ENCODE results near the gene ARHGAP40.
A peak's percentile ranks its signal among the peaks of the same experiment; 100 is the strongest.
"Not testable (repeated sequence)": the region's sequence is repeated elsewhere in the genome, so short reads cannot be mapped to it uniquely, and the experiment has no call there.

ARHGAP40 gene

GRCh38 chr20:38588303-38588702, 13.3 kb upstream of the ARHGAP40 start:
- DNase-seq (ENCODE audit: low spot score), result no peak

GRCh38 chr20:38589351-38589750, 12.3 kb upstream of the ARHGAP40 start:
- no peak for DNase-seq (ENCODE audit: low spot score)

- DNase-seq (ENCODE audit: low spot score), result no peak
These were observed 11.5 kb upstream of the ARHGAP40 start for GRCh38 chr20:38589967-38590675.

- DNase-seq (ENCODE audit: low spot score), result no peak
These were observed 10.7 kb upstream of the ARHGAP40 start for GRCh38 chr20:38590676-38591473.

GRCh38 chr20:38591474-38592410, 9.9 kb upstream of the ARHGAP40 start:
- no peak for DNase-seq (ENCODE audit: low spot score)

GRCh38 chr20:38592411-38592790, 9.2 kb upstream of the ARHGAP40 start:
- DNase-seq (ENCODE audit: low spot score), result not testable (repeated sequence)

- DNase-seq (ENCODE audit: low spot score), result not testable (repeated sequence)
These were observed 7.3 kb upstream of the ARHGAP40 start for GRCh38 chr20:38594281-38594680.

- DNase-seq (ENCODE audit: low spot score), result not testable (repeated sequence)
These were observed 5.7 kb upstream of the ARHGAP40 start for GRCh38 chr20:38595886-38596285.

GRCh38 chr20:38599410-38599882, 2.2 kb upstream of the ARHGAP40 start:
- no peak for DNase-seq (ENCODE audit: low spot score)

- no peak for DNase-seq (ENCODE audit: low spot score)
These were observed 1.6 kb upstream of the ARHGAP40 start for GRCh38 chr20:38600057-38600456.

GRCh38 chr20:38602185-38602581, 574 bp downstream of the ARHGAP40 start:
- no peak for DNase-seq (ENCODE audit: low spot score)

- no peak for DNase-seq (ENCODE audit: low spot score)
These were observed 1.7 kb downstream of the ARHGAP40 start for GRCh38 chr20:38603286-38603685.

- peak; percentile 25 for DNase-seq (ENCODE audit: low spot score)
These were observed 3.3 kb downstream of the ARHGAP40 start for GRCh38 chr20:38604873-38605303.

- no peak for DNase-seq (ENCODE audit: low spot score)
These were observed 5.7 kb downstream of the ARHGAP40 start for GRCh38 chr20:38607351-38607750.

GRCh38 chr20:38608188-38608587, 6.6 kb downstream of the ARHGAP40 start:
- no peak for DNase-seq (ENCODE audit: low spot score)

- no peak for DNase-seq (ENCODE audit: low spot score)
These were observed 8.2 kb downstream of the ARHGAP40 start for GRCh38 chr20:38609815-38610214.

- no peak for DNase-seq (ENCODE audit: low spot score)
These were observed 8.9 kb downstream of the ARHGAP40 start for GRCh38 chr20:38610521-38610920.

- no peak for DNase-seq (ENCODE audit: low spot score)
These were observed 11.3 kb downstream of the ARHGAP40 start for GRCh38 chr20:38612751-38613515.

GRCh38 chr20:38615283-38615682, 13.7 kb downstream of the ARHGAP40 start:
- no peak for DNase-seq (ENCODE audit: low spot score)

- no peak for DNase-seq (ENCODE audit: low spot score)
These were observed 14.8 kb downstream of the ARHGAP40 start for GRCh38 chr20:38616457-38616856.
